GM13977 (cell line): ENCODE data around the gene SYVN1.
"Not testable (repeated sequence)": the region's sequence is repeated elsewhere in the genome, so short reads cannot be mapped to it uniquely, and the experiment has no call there.

ENCODE experiments used
- DNase-seq: peaks from one replicate; pipeline ENCODE4 v3.0.0; 2012; ENCODE audit warnings: low spot score
- CTCF ChIP-seq: IDR thresholded peaks from 2 replicates; pipeline ENCODE4 v1.5.1; 2012; ENCODE audit warnings: mild to moderate bottlenecking, control low read depth; ENCODE audit not compliant: insufficient read depth; ENCODE audit errors: extremely low read depth, missing control alignments
- in situ Hi-C: fragments of 300-500 bp; cut with MboI; formaldehyde crosslinking; loops from one replicate; pipeline ENCODE4 v1.12.0; 2022; ENCODE audit warnings: low sequenced_read_pairs, low pct_unique_long_range_greater_than_20kb, mixed read lengths, inconsistent platforms; ENCODE audit not compliant: unreplicated experiment

SYVN1 gene

GRCh38 chr11:65119670-65119995 is 14.7 kb downstream of the SYVN1 start:
- in situ Hi-C loops = no loop called here
- no peak for DNase-seq
- no peak for TF ChIP-seq CTCF

GRCh38 chr11:65118891-65119669 is 15.2 kb downstream of the SYVN1 start:
- in situ Hi-C loops, DNase-seq: not testable (repeated sequence)

DNA sequence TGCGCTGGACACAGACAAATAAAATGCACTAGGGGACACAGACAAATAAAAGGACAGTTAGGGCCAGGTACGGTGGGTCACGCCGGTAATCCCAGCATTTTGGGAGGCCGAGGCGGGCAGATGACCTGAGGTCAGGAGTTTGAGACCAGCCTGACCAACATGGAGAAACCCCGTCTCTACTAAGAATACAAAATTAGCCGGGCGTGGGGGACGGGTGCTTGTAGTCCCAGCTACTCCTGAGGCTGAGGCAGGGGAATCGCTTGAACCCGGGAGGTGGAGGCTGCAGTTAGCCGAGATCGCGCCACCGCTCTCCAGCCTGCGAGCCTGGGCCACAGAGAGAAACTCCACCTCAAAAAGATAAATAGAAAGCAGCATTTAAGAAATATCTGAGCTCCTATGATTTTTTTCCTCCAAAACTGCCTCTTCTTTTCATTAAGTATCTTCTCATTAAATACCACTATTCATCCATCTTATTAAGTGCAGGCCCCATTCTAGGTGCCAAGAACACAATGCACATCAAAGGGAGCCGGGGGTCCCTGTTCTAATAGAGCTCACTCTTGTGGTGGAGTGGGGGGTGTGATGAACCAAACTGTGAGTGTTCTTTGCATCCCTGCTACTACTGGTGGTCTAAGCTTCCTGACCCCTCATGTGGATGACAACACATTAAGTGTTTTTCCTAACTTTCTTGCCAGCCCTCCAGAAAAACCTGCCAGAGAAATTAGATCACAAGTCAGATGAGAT is 16.1 kb downstream of the SYVN1 start:
- no peak for DNase-seq
- no peak for TF ChIP-seq CTCF
- in situ Hi-C loops = no loop called here

DNA sequence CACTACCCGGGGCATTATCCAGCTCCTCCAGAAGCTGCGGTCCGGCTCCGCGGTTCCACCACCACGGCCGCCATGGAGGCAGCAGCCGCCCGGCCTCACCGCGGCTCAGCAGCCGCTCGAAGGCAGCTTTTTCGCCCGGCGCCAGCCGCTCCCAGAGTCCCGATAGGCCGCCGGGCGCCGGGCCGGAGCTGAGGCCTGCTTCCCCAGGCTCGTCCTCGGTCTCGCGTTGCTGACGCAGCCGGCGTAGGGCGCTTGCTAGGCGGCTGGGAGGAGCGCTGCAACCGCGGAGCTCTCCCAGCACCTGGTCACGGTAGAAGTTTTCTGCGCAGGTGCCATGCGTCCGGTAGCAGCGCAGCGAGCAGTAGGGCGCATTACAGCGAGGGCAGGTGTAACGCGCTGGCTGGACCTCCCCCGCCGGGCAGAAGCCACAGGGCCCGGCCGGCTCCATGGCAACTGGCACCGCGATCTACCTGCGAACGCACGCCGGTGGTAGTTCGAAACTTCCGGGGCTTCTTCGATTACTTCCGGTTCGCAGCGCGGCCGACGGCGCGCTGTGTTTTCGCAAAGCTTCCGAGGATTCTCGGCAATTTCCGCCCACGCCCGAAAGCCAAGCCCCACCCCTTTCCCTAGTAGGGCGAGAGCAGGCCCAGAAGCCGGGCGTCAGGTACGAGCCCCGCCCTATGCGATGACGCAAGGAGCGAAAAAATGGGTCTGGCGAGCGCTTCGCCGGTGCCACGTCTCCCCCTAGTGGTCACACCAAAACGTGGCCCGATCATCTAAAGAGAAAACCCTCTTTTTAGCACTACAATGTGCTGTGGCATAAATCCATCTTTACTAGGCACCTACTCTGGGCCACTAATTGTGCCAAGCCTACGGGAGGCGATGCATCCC is 16.9 kb downstream of the SYVN1 start, which contains the start of gene ZNHIT2:
ZNHIT2 (minus strand) TSS at position 496 of the 891 bp plus-strand sequence; CDS start at position 448, 48 bp downstream.
- in situ Hi-C loops = no loop called here
- DNase-seq = peak; percentile 94
- TF ChIP-seq CTCF = peak; percentile 64

- DNase-seq = no peak
- no peak for TF ChIP-seq CTCF
- in situ Hi-C loops = no loop called here
Observed at GRCh38 chr11:65116370-65117205, 17.7 kb downstream of the SYVN1 start.

GRCh38 chr11:65115361-65116082 is 18.8 kb downstream of the SYVN1 start:
- no peak for TF ChIP-seq CTCF
- in situ Hi-C loops = no loop called here
- no peak for DNase-seq
